ENCODE measurements around the gene KCNMB1.

- TF ChIP-seq CTCF (IDR thresholded peaks at IDR 0.05; ENCODE audit: poor library complexity, severe bottlenecking): no peak
- no peak for TF ChIP-seq EZH2 (IDR thresholded peaks at IDR 0.05; ENCODE audit: borderline replicate concordance, insufficient read depth, low read length, poor library complexity, severe bottlenecking)
- TF ChIP-seq SMC3 (conservative IDR thresholded peaks at IDR 0.05; ENCODE audit: poor library complexity): no peak
- no peak for TF ChIP-seq EP300 (conservative IDR thresholded peaks at IDR 0.05; ENCODE audit: poor library complexity, severe bottlenecking)
- TF ChIP-seq POLR2AphosphoS5 (IDR thresholded peaks at IDR 0.05): no peak
- TF ChIP-seq REST (IDR thresholded peaks at IDR 0.05; ENCODE audit: borderline replicate concordance): no peak
- TF ChIP-seq TAF1 (IDR thresholded peaks at IDR 0.05; ENCODE audit: low read depth): no peak
- TF ChIP-seq MXI1 (conservative IDR thresholded peaks at IDR 0.05; ENCODE audit: poor library complexity, severe bottlenecking): no peak
- no peak for TF ChIP-seq RAD21 (conservative IDR thresholded peaks at IDR 0.05)
Observed at GRCh38 chr5:170410401-170410800, 21.2 kb upstream of the KCNMB1 start.
